GM18505 (cell line): ENCODE data around the gene CDPF1.
A peak's percentile ranks its signal among the peaks of the same experiment; 100 is the strongest.

Source experiments
- ATAC-seq: cut with Tn5 transposase; IDR thresholded peaks from one replicate; pipeline ENCODE4 v1.9.1; 2021; ENCODE audit not compliant: unreplicated experiment
- POLR2A ChIP-seq: IDR thresholded peaks from 4 replicates; pipeline ENCODE4 v1.6.1; 2011; ENCODE audit warnings: borderline replicate concordance; ENCODE audit not compliant: insufficient read depth, insufficient read length; ENCODE audit errors: extremely low read depth

CDPF1 gene

GRCh38 chr22:46251266-46251665, 1.2 kb upstream of the CDPF1 start:
- TF ChIP-seq POLR2A: no peak
- no peak for ATAC-seq

DNA sequence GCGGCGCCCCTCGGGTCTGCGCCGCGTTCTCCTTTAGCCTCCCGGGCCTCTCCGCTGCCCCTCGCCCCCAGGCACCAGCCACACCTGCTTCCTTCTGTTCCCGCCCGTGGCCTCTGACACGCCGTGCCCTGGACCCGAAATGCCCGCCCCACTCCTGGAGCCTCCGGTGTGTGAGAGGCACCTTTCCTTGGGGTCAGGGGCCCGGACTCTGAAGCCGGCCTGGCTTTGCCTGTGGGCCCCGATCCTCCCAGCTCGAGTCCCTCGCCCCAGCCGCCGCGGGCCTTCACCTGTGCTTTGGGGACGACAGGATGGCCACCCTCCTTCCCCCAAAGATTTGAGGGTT, 661 bp upstream of the CDPF1 start:
- no peak for TF ChIP-seq POLR2A
- peak; percentile 25 for ATAC-seq

DNA sequence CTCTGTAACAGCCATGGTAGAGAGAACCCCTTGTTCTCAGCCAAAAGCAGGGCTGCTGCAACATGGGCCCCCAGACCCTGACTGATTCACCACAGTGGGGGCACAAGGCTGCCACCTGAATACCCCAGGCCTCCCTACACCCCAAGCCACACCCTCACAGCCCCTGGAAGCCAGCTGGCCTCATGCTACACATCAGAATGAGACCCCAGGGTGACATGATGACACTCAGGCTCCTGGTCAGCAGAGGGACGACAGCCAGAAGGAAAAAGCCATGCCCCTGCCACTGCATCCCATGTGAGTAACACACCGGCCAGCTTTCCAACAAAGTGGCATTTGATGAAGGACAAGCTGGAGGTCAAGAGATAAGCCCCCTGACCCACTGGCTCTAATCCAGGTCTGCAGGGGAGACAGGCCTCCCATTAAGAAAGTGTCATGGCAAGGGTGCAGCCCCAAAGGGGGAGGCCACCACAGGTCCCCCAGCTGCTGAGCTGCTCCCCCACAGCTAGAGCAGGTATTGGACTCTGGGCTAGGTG, 2.6 kb downstream of the CDPF1 start:
- ATAC-seq: no peak

GRCh38 chr22:46246178-46246577, 3.9 kb downstream of the CDPF1 start:
- no peak for TF ChIP-seq POLR2A
- no peak for ATAC-seq

More for the DNA sequence above, 2.6 kb downstream of the CDPF1 start:
- TF ChIP-seq POLR2A: no peak

DNA sequence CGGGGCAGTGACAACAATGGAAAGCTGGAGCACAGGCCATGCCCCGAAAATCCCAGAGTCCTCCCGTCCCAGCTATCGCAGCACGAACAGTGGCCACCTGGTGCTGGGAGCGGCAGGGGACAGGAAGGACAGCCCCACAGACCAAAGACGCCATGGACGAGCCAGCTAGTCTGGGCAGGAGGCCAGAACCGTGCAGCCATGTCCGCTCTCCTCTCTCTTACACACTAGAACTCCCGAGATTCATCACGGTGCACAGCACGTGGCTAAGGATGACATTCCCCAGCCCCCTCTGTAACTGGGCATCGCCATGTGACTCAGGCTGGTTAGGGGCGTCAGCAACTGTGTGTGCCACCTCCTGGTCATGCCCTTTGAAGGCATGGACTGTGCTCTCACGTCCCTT, 4.6 kb downstream of the CDPF1 start:
- TF ChIP-seq POLR2A: no peak
- no peak for ATAC-seq

DNA sequence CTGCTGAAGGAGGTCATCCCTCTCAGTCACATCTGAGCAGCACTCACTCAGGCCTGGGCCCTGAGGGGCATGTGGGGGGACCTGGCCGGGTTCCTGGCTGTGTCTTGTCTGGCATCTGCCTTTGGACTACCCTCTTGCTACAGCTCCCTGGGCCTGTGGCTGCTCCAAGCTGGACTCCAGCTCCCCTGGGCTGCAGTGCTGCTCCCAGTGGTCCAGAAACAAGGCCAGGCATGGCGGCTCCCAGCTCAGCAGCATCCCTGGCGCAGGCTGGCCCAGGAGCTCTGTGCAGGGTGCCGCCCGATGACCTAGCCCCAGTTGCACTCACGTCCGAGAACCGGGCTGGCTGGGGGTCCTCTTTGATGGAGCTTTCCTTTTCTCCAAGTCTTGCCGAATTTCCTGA, 5.3 kb downstream of the CDPF1 start:
- TF ChIP-seq POLR2A: no peak
- no peak for ATAC-seq

DNA sequence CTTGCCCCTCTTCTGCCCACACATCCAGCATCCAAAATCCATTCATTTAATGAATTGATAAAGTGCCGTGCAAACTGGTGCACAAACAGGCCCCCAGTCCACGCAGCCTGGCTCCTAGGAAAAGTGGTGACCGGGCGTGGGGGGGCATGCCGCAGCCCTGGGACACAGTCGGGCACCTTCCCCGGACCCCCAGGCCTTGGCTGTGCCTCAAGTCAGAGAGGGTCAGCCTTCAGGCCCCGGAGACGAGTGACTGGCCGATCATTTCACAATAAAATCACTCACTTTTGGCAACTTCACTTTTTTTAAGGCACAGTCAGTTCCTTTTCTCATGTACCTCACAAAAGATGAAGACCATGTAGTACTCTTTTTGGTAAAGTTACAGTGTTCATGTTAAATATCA, 8.0 kb downstream of the CDPF1 start:
- ATAC-seq: no peak
- no peak for TF ChIP-seq POLR2A

GRCh38 chr22:46241396-46242007, 8.6 kb downstream of the CDPF1 start:
- no peak for ATAC-seq

DNA sequence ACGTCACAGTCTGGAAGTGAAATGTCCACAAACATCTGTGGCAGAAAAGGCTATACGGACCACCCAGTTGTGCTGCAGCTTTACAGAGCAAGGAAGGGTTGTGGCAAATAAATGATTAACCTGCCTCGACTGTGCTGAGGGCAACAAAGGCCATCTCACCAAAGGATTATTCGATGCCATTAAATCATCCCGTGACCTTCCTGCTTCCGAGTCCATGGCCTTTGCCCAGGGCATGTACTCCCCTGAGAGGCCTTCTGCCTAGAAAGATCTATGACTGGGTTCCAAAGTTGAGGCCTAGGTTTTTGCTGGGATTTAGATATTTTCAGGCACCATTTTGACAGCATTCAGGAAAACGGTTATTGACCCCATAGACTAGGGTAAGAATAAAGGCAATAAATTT, 9.2 kb downstream of the CDPF1 start:
- no peak for TF ChIP-seq POLR2A
- no peak for ATAC-seq

More at GRCh38 chr22:46241396-46242007, 8.6 kb downstream of the CDPF1 start:
- TF ChIP-seq POLR2A: no peak

GRCh38 chr22:46240506-46240905, 9.6 kb downstream of the CDPF1 start:
- no peak for TF ChIP-seq POLR2A

DNA sequence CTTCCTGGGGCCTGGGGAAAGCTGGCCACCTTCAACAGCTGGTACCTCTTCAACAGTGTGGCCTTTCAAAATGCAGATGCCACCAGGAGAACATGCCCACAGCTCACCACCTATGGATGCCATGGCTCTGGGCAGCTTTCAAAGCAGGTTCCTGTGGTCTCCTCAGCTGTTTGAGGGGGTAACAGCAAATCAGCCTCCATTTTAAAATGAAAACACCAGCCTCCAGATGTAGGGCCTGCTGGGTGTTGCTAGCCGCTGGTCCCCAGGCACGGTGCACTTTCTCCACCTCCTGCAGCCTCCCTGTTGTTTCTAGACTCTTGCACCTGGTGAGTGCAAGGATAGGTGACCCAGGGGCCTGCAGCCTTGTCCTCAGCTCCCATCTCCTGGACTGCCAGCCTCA, 10.0 kb downstream of the CDPF1 start:
- no peak for TF ChIP-seq POLR2A
- ATAC-seq: no peak

More at GRCh38 chr22:46240506-46240905, 9.6 kb downstream of the CDPF1 start:
- no peak for ATAC-seq

- no peak for ATAC-seq
- no peak for TF ChIP-seq POLR2A
Observed at GRCh38 chr22:46239261-46240048, 10.6 kb downstream of the CDPF1 start.

DNA sequence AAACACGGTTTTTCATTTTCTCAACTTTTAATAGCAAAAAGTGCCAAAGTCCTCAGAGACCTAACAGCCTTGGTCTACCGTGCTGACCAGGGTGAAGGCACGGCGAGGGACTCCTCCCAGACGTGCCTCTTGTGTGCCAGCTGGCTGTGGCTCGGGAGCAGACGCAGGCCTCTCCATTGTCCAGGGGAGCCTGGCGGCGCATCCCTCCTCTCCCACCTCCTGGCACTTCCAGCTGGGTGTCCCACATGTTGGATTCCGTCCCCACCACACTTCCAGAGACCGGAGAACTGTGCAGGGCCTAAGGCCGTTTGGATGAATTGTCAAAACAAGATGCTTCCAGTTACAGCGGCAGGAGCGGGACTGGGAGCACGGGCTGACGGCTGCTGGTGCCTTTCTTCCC, 11.6 kb downstream of the CDPF1 start:
- TF ChIP-seq POLR2A: no peak
- ATAC-seq: no peak
